GM12878 (cell line): ENCODE measurements around the gene EIF4EBP2. TPM values are rescaled to one million over a fixed set of nuclear protein-coding genes. Genes with fewer than 3 reads are reported as not detected.

Experiments
- ATAC-seq: fragments of 200-7000 bp; cut with Tn5 transposase; 3 replicates; pipeline ENCODE4 v1.9.1; 2020; ENCODE audit warnings: mild to moderate bottlenecking, moderate library complexity
- BruUV-seq: library from RNA; stranded (reverse); fragments of 400-500 nt; replicated peaks from 2 replicates; lab custom pipeline; 2021; lab: Mats Ljungman, UMichigan
- CTCF ChIA-PET: fragments of 300-600 bp; sonication (Branson Sonifier 250); formaldehyde crosslinking; extraction: SDS; loops from one replicate; lab custom pipeline; 2021; ENCODE audit warnings: inconsistent platforms; lab: Yijun Ruan, JAX
- POLR2A ChIA-PET: fragments of 350-600 bp; formaldehyde crosslinking; extraction: SDS; loops from one replicate; lab custom pipeline; 2021; ENCODE audit warnings: inconsistent platforms; lab: Charles Lee
- RAD21 ChIA-PET: fragments of 300-600 bp; sonication (Branson Sonifier 250); formaldehyde crosslinking; loops from one replicate; lab custom pipeline; 2023; ENCODE audit warnings: antibody characterized with exemption; ENCODE audit not compliant: unreplicated experiment; lab: Charles Lee
- SMC1A ChIA-PET: fragments of 300-600 bp; sonication (Branson Sonifier 250); formaldehyde crosslinking; loops from one replicate; lab custom pipeline; 2023; ENCODE audit not compliant: unreplicated experiment, uncharacterized antibody; lab: Charles Lee
- DNase-seq: peaks from one replicate; pipeline ENCODE4 v3.0.0-alpha.2; 2011; ENCODE audit warnings: low read depth, low spot score
- FAIRE-seq: peaks from 3 replicates; lab custom pipeline; 2011; peaks lifted over from hg19 to GRCh38; lab: Jason Lieb, UNC
- H2AFZ ChIP-seq: 2 replicates; pipeline ENCODE4 v1.6.0; 2011; ENCODE audit warnings: low read depth, low read length, control low read depth; ENCODE audit not compliant: control insufficient read depth
- H3K27ac ChIP-seq: 2 replicates; pipeline ENCODE4 v1.5.1; 2011; ENCODE audit warnings: control low read depth; ENCODE audit not compliant: control insufficient read depth, insufficient read depth
- H3K27me3 ChIP-seq, 2 experiments: replicated peaks in 1 of 2; 2 replicates each; pipeline versions ENCODE4 v1.6.0 to v1.6.1; 2011; ENCODE audit warnings: low read length in 1 of 2; ENCODE audit not compliant: control insufficient read depth in 2 of 2, insufficient read depth in 2 of 2
- H3K36me3 ChIP-seq, 2 experiments: 2 replicates each; pipeline ENCODE4 v1.5.1; 2011; ENCODE audit warnings: low read length in 1 of 2; ENCODE audit not compliant: control insufficient read depth in 2 of 2, insufficient read depth in 2 of 2
- H3K4me1 ChIP-seq: 2 replicates; pipeline ENCODE4 v1.6.1; 2011; ENCODE audit warnings: mild to moderate bottlenecking, low read length, moderate library complexity, mixed read lengths; ENCODE audit not compliant: control insufficient read depth, insufficient read depth
- H3K4me2 ChIP-seq: 2 replicates; pipeline ENCODE4 v1.6.0; 2011; ENCODE audit warnings: control low read depth; ENCODE audit not compliant: control insufficient read depth, insufficient read depth
- H3K4me3 ChIP-seq: fragments of 200-600 bp; sonication (generic); 2 replicates; pipeline ENCODE4 v1.5.1; 2016
- H3K79me2 ChIP-seq: 2 replicates; pipeline ENCODE4 v1.6.0; 2011; ENCODE audit warnings: low read length; ENCODE audit not compliant: control insufficient read depth, insufficient read depth
- H3K9ac ChIP-seq: 2 replicates; pipeline ENCODE4 v1.8.0; 2011; ENCODE audit warnings: low read length, control low read depth, mixed read lengths; ENCODE audit not compliant: control insufficient read depth, insufficient read depth
- H3K9me3 ChIP-seq: replicated peaks from 3 replicates; pipeline ENCODE4 v1.5.1; 2011; ENCODE audit warnings: mild to moderate bottlenecking, low read length; ENCODE audit not compliant: control insufficient read depth, insufficient read depth
- H4K20me1 ChIP-seq: 2 replicates; pipeline ENCODE4 v1.6.0; 2011; ENCODE audit not compliant: control insufficient read depth, insufficient read depth
- BMI1 ChIP-seq: fragments of 450-650 bp; IDR thresholded peaks from 2 replicates; pipeline ENCODE4 v1.6.1; 2016; ENCODE audit warnings: mild to moderate bottlenecking, moderate library complexity, borderline replicate concordance
- CHD1 ChIP-seq: IDR thresholded peaks from 2 replicates; pipeline ENCODE4 v1.6.1; 2012; ENCODE audit warnings: low read depth, low read length, improper control_type of control experiment
- CREB1 ChIP-seq: IDR thresholded peaks from 2 replicates; pipeline ENCODE4 v1.6.1; 2012; ENCODE audit warnings: low read depth, mild to moderate bottlenecking, inconsistent platforms
- CTCF ChIP-seq, 3 experiments: IDR thresholded peaks in 2 of 3; conservative IDR thresholded peaks in 1 of 3; 2 replicates each; pipeline ENCODE4 v1.5.1; 2011; ENCODE audit warnings: low read depth in 3 of 3, low read length in 3 of 3, mild to moderate bottlenecking in 3 of 3, control low read depth in 2 of 3, moderate library complexity in 2 of 3, inconsistent platforms in 1 of 3, mixed read lengths in 1 of 3; ENCODE audit not compliant: control insufficient read depth in 2 of 3, insufficient read depth in 1 of 3; ENCODE audit errors: extremely low read depth in 1 of 3
- CUX1 ChIP-seq: IDR thresholded peaks from 2 replicates; pipeline ENCODE4 v1.6.1; 2012; ENCODE audit warnings: improper control_type of control experiment, low read depth, low read length; ENCODE audit not compliant: insufficient replicate concordance
- ESRRA ChIP-seq: IDR thresholded peaks from 2 replicates; pipeline ENCODE4 v1.6.1; 2012; ENCODE audit warnings: mild to moderate bottlenecking, low read length, improper control_type of control experiment
- LARP7 ChIP-seq: fragments of 450-650 bp; IDR thresholded peaks from 2 replicates; pipeline ENCODE4 v1.6.1; 2017; ENCODE audit warnings: mild to moderate bottlenecking
- NFXL1 ChIP-seq: fragments of 450-650 bp; IDR thresholded peaks from 2 replicates; pipeline ENCODE4 v1.6.1; 2017; ENCODE audit warnings: antibody characterized with exemption, mild to moderate bottlenecking, borderline replicate concordance
- ZBTB4 ChIP-seq: fragments of 450-650 bp; formaldehyde crosslinking; IDR thresholded peaks from 2 replicates; pipeline ENCODE4 v1.4.0; 2022; ENCODE audit warnings: mild to moderate bottlenecking, moderate library complexity
- ZNF24 ChIP-seq: fragments of 450-650 bp; IDR thresholded peaks from 2 replicates; pipeline ENCODE4 v1.6.1; 2017; ENCODE audit warnings: antibody characterized with exemption, mild to moderate bottlenecking
- ZNF384 ChIP-seq: IDR thresholded peaks from 2 replicates; pipeline ENCODE4 v1.6.1; 2012; ENCODE audit warnings: low read depth, mild to moderate bottlenecking, low read length, improper control_type of control experiment, borderline replicate concordance
- WGBS: methylation state at CpG from one replicate; pipeline ENCODE4 v1.1.6; 2016; ENCODE audit warnings: low lambda C conversion rate; ENCODE audit not compliant: insufficient replicate concordance, insufficient coverage; ENCODE audit errors: missing lambda C conversion rate; 5-methylcytosine and 5-hydroxymethylcytosine counted together
- in situ Hi-C: fragments of 300-500 bp; cut with MboI; formaldehyde crosslinking; loops from 9 replicates; pipeline ENCODE4 v1.14.3; 2018; ENCODE audit warnings: mixed read lengths
- intact Hi-C: fragments of 100-400 bp; cut with micrococcal nuclease; formaldehyde crosslinking; loops from one replicate; pipeline ENCODE4 v1.14.2; 2022; ENCODE audit not compliant: unreplicated experiment
- polyA plus RNA-seq, 11 experiments: library from polyadenylated mRNA; depleted of rRNA in 4 of 11; unstranded in 6 of 11; stranded (reverse) in 5 of 11; fragments of >200 nt; fragmentation: Nextera tagmentation in 4 of 11; fragmentation: Illumina TruSeq in 1 of 11; extraction: Ambion mirVana in 4 of 11; extraction: Trizol in 1 of 11; gene quantifications; 1 replicate in 1 of 11; 2 replicates in 10 of 11; pipeline versions ENCODE4 v1.2.1 to v1.2.3, GENCODE V29; 2011 to 2016; ENCODE audit warnings: inconsistent platforms in 2 of 11, missing spikeins in 2 of 11, low read depth in 1 of 11
- total RNA-seq, 4 experiments: library from RNA; depleted of rRNA in 3 of 4; stranded (reverse); fragments of >200 nt in 3 of 4; fragmentation: Illumina TruSeq in 1 of 4; extraction: Trizol in 1 of 4; gene quantifications; 2 replicates each; pipeline versions ENCODE4 v1.2.1 to v1.2.3, GENCODE V29; 2013 to 2021
- TF ChIP-seq, protein P1 (sequence below): IDR thresholded peaks from 2 replicates; pipeline ENCODE4 v1.6.1; 2011; ENCODE audit warnings: low read depth, low read length, improper control_type of control experiment, borderline replicate concordance

The EIF4EBP2 gene
- total and polyA plus RNA-seq, 10 of the 15 experiments (the other 5 are each of a cell fraction or from before 2014, with no cell fraction given), result 14.4 to 51.3 (median 28.9) TPM

DNA sequence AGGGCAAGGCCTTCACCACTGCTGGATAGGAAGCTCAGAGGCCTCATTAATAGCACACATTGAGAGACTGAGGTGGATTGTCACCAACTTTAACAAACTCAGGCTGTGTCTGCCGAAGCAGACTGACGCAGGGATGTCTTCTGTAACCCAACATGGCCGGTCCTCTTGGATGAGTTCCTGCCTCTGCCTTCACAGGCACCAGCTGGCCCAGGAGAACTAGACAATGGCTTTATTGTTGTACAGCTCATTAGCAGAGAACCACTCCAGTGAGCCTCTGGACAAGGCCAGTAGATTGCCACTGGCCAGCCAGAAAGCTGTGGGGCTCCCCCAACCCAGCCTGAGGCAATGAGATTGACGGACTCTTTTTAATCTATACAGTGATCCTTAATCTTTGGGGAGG, 28.2 kb downstream of the EIF4EBP2 start:
- Histone ChIP-seq H3K36me3 (peaks cover 0 to 9% of the 10 kb centered on the region in 2 experiments; a peak in 3 of 4 replicates), H3K4me2 (no peak overlapping the region), H2AFZ (no peak overlapping the region), H3K27ac (no peak overlapping the region), H3K79me2 (no peaks in the 10 kb centered on the region), H3K27me3 (no peaks in the 10 kb centered on the region; a peak in 1 of 4 replicates), H3K9me3 (no peaks in the 10 kb centered on the region), H4K20me1 (no peaks in the 10 kb centered on the region), H3K4me3 (no peak overlapping the region), H3K9ac (no peak overlapping the region), H3K4me1 (no peaks in the 10 kb centered on the region)
- ChIA-PET SMC1A (interaction anchor here (1.1 to 1.5 kb wide), 4 partner anchors 23 to 39 kb away, joined by 3 to 4 read pairs (median 4); partner anchors contain the start of gene EIF4EBP2), CTCF (interaction anchor here (1.8 kb wide), 1 partner anchor 112 kb away, joined by 7 read pairs; no protein-coding TSS in a partner anchor), POLR2A (interaction anchor here (1.2 kb wide), 1 partner anchor 27 kb away, joined by 3 read pairs; no protein-coding TSS in a partner anchor), RAD21 (interaction anchor here (1.3 kb wide), 1 partner anchor 28 kb away, joined by 3 read pairs; the partner anchor contains the start of gene EIF4EBP2)
- intact Hi-C loops (no loop called here), in situ Hi-C loops (no loop called here)
- BruUV-seq, result no TSS peak
- WGBS, result 92% methylated on average over 4 of the region's 4 CpGs
- FAIRE-seq (no peak), ATAC-seq (no peak), DNase-seq (no peak)
- no peak for TF ChIP-seq BMI1
- no peak for TF ChIP-seq CHD1
- TF ChIP-seq LARP7, result no peak
- TF ChIP-seq NFXL1, result no peak
- TF ChIP-seq ESRRA, result no peak
- no peak for TF ChIP-seq CREB1
- no peak for TF ChIP-seq ZNF24
- no peak for TF ChIP-seq ZNF384
- no peak for TF ChIP-seq CUX1
- TF ChIP-seq CTCF (IDR thresholded peaks at IDR 0.05 in 2 of 3, conservative IDR thresholded peaks at IDR 0.05 in 1 of 3; ENCODE audit: control insufficient read depth in 2 of 3, extremely low read depth in 1 of 3, insufficient read depth in 1 of 3, low read depth in 3 of 3, low read length in 3 of 3), result no peak
- TF ChIP-seq, protein P1, sequence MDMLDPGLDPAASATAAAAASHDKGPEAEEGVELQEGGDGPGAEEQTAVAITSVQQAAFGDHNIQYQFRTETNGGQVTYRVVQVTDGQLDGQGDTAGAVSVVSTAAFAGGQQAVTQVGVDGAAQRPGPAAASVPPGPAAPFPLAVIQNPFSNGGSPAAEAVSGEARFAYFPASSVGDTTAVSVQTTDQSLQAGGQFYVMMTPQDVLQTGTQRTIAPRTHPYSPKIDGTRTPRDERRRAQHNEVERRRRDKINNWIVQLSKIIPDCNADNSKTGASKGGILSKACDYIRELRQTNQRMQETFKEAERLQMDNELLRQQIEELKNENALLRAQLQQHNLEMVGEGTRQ, result no peak
- no peak for TF ChIP-seq ZBTB4 (CRISPR knock-in tag)
